ENCODE results near the gene CDKAL1.
A peak's percentile ranks its signal among the peaks of the same experiment; 100 is the strongest.
"Not testable (repeated sequence)": the region's sequence is repeated elsewhere in the genome, so short reads cannot be mapped to it uniquely, and the experiment has no call there.

The CDKAL1 gene

DNA sequence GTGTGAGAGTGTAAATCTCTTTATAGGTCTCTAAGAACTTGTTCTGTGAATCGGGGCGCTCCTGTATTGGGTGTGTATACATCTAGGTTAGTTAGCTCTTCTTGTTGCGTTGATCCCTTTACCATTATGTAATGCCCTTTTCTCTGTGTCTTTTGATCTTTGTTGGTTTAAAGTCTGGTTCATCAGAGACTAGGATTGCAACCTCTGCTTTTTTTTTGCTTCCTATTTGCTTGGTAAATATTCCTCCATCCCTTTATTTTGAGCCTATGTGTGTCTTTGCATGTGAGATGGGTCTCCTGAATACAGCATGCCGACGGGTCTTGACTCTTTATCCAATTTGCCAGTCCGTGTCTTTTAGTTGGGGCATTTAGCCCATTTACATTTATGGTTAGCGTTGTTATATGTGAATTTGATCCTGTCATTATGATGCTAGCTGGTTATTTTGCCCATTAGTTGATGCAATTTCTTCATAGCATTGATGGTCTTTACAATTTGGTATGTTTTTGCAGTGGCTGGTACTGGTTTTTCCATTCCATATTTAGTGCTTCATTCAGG is 60.1 kb downstream of the CDKAL1 start:
- DNase-seq (ENCODE audit: low read depth, low spot score) = not testable (repeated sequence)

DNA sequence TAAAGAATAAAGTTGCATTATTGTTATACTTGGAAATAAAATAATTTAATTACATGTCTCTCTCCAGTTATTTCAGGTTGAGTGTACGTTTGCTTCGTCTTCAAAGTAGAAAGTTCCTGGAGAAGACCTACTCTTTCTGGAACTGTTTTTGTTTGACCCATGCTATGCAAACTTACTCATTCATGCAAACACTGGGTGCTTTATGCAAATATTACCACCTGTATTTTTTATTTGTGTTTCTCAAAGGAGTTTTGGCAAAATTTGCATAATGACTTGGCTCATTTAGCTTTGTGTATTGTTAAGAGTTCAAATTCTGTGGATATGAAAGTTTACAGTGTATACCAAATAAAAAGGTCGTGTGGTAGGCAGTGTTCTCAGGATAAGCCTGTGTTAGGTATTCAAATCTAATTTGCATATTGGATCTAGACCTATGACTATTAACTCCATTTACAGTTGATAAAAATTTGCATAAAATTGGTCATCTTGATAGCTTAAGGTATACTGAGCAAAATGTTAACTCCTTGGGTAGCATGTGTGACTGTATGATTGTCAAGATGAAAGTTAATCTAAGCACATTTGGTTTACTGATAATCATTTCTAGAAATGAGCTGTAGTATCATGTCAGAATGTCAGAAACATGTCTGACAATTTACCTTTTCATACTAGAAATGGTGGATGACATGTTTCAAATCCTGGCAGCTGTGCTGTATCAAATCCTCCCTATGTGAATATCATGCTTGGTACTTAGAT is 65.2 kb downstream of the CDKAL1 start:
- DNase-seq (ENCODE audit: low read depth, low spot score) = no peak

DNA sequence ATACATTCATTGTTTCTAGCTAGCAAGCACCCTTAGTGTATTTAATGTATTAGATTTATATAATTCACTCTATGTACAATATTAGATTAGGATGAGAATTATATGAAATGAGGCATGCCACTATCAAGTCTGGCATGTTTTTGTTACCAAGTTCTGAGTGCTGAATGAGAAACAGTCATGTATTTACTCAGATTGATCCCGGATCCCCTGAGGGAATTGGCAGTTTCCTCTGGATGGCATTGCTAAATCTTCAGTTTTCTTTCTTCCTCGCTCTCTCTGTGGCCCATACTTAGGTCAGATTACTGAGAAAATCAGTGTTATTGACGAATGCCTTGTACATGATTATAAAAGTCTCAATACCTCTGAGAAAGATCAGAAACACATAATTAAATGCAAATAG is 66.6 kb downstream of the CDKAL1 start:
- DNase-seq (ENCODE audit: low read depth, low spot score) = no peak

DNA sequence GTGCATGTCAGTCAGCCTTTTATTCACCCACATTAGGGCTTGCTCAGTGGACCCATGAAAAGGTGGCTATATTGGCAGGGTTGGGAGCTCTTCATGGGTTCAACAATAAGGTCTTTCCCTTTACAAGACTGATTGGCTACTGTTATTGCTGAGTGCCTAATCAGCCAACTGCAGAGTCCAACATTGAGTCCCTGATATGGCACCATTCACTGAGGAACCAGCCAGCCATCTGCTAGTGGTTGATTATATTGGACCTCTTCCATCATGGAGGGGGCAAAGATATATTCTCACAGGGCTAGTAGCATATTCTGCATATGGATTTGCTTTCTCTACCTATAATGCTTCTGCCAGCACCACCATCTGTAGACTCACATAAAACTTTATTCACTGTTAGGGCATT is 69.9 kb downstream of the CDKAL1 start:
- DNase-seq (ENCODE audit: low read depth, low spot score) = no peak

DNA sequence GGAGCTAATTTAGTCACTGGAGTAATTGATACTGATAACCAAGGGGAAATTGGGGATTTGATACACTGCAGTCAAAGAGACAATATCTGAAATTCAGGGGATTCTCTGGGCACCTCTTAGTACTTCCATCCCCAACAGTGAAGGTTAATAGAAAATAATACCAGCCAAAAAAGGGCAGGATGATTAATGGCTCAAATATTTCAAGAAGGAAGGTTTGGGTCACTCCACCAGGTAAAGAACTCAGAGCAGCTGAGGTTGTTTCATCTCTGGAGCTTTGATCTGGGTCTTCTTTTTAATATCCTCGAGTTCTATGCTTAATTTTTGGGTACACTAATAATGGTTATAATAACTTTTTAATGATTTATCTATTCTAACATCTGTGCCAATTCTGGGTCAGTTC is 70.8 kb downstream of the CDKAL1 start:
- no peak for DNase-seq (ENCODE audit: low read depth, low spot score)

DNA sequence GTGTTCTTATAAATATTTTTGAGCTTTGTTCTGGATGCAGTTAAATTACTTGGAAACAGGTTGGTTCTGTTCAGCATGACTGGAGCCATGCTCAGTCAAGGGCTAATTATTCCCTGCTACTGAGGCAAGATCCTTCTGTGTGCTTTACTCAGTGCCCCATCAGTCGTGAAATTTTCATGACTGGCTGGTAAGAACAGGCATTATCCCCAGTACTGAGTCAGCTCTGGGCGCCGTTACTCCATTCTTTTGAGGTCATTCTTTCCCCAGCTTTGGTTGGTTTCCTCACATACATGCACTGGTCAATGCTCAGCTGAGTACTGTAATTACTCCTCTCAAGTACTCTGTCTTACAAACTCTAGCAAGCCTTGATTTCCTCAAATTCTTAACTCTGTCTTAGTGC is 71.3 kb downstream of the CDKAL1 start:
- no peak for DNase-seq (ENCODE audit: low read depth, low spot score)

DNA sequence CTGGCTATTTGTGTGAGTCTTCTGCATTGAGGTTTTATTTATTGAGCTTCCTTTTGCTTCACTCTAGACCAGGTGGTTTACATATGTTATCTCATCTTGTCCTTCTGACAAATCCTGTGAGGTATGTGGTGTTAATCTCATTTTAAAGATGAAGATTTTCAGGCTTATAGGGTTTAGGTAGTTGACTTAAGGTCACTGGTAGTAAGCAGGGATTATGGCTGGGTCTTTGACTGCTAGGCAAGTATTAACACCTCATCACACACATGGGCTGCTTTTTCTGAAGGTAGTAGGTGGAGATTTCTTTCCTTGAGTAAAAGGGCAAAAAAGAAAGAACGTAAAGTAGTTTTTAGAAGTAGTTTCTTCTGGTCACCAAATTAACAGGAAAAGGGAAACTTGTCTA is 72.6 kb downstream of the CDKAL1 start:
- no peak for DNase-seq (ENCODE audit: low read depth, low spot score)

DNA sequence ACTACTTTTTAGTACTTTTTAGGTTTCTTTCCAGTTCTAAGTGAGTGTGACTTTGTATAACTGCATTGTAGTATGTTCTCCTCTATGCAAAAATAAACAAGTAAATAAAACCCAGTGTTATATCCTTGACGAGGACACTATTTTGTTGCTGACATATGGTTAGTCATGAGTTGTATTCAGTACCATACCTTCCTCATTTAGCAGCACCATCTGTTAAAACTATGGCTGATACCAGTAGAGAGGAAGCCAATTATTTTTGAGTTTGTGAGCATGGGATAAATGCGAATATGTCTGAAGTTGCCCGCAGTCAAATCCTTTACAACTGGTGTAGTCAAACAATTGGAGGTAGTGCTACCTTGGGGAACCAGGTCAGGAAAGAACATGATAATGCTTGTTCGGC is 74.1 kb downstream of the CDKAL1 start:
- DNase-seq (ENCODE audit: low read depth, low spot score) = no peak

DNA sequence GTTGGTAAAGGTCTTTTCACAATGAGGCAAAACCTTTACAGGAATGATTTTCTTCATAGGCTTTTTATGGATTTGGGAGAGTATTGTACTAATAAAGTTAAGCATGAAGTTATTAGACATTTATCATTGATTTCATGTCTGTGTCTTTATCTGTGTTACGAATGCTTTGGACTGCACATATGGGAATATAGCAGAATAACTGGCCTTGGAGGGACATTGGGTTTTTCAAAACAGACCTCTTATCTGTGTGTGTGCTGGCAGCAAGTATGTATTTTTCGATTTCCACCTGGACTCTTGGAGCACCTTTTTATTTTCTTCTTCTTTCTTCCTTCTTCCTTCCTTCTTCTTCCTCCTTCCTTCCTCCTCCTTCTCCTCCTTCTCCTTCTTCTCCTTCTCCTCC is 74.6 kb downstream of the CDKAL1 start:
- DNase-seq (ENCODE audit: low read depth, low spot score) = no peak

DNA sequence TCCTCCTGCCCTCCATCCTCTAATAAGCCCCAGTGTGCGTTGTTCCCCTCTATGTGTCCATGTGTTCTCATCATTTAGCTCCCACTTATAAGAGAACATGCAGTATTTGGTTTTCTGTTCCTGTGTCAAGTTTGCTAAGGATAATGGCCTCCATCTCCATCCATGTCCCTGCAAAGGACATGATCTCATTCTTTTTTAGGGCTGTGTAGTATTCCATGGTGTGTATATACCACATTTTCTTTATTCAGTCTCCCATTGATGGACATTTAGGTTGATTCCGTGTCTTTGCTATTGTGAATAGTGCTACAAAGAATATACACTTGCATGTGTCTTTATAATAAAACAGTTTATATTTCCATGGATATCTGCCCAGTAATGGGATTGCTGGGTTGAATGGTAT is 75.7 kb downstream of the CDKAL1 start:
- DNase-seq (ENCODE audit: low read depth, low spot score) = not testable (repeated sequence)

DNA sequence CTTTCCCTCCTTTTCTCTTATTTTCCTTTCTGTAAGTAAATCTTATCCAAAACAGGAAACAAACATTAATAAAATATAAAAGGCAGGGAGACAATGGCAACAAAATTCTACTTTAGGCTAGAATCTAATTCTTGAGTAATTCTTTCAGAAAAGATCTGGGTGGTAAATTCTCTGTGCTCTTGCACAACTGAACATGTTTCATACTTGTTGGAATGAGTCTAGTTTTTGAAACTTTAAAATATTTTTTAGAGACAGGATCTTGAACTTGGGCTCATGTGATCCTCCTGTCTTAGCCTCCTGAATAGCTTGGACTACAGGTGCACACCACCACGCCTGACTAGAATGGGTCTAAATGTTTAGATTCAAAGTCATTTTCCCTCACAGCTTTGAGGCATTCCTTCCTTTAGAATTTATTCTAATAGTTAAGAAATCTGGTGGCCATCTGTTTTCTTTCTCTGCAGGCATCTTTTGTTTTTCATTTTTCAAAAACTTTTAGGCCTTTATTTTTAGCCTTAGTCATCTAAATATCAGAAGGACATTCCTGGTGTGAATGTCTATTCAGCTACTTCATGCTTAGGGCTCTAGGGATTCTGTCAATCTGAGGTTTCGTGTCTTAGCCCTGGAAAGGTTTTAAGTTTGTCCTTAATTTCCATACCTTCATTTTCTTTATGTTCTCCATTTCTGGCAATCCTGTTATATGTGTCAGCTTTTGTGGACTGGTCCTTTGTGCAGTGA is 76.5 kb downstream of the CDKAL1 start:
- no peak for DNase-seq (ENCODE audit: low read depth, low spot score)

DNA sequence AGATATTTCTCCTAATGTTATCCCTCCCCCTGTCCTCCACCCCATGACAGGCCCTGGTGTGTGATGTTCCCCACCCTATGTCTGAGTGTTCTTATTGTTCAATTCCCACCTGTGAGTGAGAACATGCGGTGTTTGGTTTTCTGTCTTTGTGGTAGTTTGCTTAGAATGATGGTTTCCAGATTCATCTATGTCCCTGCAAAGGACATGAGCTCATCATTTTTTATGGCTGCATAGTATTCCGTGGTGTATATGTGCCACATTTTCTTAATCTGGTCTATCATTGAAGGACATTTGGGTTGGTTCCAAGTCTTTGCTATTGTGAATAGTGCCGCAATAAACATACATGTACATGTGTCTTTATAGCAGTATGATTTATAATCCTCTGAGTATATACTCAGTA is 83.3 kb downstream of the CDKAL1 start:
- DNase-seq (ENCODE audit: low read depth, low spot score) = not testable (repeated sequence)

DNA sequence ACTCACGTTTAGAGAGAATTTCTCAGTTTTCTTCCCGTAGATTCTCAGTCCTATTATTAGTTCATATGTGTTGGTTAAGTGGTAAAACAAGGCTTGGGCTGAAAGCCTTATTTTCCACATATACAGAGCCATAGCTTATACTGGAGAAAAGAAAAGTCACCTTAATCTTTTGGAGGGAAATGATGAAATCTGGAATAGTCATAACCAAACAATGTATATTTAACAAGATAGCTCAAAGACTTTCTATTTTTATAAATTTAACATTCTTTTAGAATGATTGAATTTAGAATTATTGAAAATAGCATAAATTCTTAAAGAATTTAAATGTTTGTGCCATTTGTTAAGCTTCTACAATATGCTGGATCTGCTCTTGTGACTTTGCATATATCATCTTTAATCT is 85.8 kb downstream of the CDKAL1 start:
- DNase-seq (ENCODE audit: low read depth, low spot score) = no peak

DNA sequence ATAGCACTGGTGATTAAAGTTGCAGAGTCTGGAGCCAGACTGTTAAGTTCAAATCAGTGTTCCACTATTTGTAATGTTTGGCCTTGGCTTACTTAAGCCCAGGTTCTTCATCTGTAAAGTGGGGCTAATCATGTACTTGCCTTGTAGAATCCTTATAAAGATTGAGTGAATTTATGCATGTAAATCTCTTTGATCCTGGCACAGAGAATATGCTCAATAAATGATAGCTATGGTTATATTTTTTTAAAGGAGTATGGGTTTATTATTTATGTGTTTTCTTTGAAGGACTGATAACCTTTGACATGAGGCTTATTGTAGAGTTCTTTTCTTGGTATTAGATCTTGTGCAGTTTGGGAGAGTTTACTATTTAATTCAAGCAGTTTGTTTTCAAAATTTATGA is 89.5 kb downstream of the CDKAL1 start:
- DNase-seq (ENCODE audit: low read depth, low spot score) = no peak

DNA sequence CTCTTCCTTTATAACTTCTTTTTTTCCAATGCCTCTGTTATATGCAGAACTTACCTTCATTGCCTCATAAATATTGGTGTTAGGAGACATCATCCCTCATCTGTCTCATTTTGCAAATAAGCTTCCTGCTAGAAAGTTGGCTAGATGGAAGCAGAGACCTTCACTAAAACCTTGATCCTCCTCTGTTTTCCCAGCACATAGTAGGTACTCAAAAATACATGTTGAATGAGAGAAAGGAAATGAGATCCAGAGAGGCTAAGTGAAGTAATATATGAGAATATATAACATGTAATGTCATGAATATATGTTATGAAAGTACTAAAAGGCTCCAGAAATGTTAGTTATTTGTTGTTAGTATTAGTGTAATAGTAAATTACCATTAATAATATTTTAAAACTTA is 91.9 kb downstream of the CDKAL1 start:
- DNase-seq (ENCODE audit: low read depth, low spot score) = no peak

DNA sequence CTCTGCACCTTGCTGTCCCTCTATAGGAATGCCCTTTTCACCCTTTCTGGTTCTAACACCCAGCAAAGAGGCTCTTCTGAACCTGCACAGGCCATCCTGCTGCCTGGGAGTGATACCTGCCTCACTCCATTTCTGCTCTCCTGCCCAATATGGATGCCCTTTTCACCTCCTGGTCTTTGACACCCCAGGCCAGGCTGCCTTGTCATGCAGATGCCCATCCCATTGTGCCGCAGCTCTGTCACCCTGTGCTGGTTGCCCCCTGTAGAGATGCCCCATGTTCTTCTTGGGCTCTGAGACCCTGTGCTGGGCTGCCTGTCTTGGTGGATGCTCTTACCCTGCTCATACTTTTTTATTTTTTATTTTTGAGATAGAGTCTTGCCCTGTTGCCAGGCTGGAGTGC is 95.3 kb downstream of the CDKAL1 start:
- DNase-seq (ENCODE audit: low read depth, low spot score) = no peak

DNA sequence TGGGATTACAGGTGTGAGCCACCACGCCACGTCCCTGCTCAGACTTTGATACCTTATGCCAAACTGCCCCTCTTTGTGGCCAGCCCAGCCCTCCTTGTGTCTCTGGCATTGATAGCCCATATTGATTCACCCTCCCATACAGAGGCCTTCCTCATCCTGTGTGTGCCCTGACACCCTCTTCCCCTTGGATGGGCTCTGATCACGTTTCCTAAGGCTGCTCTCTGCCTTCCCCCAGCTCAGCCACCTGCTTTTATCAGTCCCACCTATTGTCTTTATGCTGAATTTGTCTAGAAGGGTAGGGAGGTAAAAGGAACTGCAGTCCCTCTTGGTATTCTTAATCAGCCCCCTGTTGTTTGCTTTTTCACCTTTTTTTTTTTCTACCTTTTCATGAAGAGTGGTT is 95.9 kb downstream of the CDKAL1 start:
- peak; percentile 25 for DNase-seq (ENCODE audit: low read depth, low spot score)

DNA sequence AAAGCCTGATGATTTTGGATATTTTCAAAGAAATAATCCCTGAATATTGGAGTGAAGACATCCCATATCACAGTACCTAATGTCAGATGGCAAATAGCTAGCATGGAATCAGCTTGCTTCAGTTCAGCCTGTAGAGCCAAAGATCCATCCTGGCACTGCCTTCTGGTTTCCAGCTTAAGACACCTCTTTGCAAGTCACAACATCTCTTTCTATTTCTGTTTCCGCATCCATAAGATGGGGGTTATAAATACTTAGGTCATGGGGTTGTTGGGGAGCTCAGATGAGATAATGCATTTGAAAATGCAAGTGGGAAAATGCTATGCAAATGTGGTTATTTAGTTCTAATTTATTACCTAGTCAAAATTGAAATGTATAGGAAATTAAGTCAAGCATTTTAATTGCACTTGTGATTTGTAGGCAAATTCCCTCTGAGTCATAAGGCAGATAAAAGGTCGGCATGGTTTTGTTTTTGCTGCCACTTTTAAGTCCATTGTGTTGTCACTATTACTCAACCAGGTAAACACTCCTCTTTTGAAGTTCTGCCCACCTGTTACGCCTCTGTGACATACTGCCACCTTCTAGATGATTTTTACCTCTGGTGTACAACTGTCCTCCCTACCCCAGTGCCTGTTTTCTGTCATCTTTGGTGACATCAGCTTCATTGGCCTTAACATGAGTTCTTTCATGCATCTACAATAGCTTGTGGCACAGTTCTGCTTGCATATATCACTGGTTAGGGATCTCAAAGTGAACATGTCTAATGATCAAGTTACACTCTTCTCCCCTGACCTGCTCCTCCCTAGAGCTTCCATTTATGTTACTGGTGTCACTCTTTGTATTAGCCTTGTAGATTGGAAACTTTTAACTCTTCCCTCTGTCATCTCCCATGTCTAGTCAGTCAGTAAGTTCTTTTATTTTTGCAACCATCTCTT is 96.6 kb downstream of the CDKAL1 start:
- no peak for DNase-seq (ENCODE audit: low read depth, low spot score)

DNA sequence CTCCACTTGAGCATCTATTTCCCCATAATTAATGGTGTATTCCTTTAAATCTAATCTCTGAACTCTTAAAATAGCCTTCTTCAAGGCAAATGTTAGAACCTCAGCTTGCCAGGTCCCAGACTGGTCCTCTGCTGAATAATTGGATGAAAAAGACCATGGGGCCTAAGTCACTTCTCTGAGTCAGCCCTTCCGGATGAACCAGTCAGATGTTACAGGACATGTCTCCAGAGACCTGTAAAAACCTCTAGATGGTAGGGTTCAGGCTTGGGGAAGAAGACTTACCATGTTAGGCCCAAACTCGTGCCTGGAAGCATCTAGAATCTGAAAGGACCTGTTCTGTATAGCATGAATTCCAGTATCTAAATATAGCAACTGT is 97.3 kb downstream of the CDKAL1 start:
- no peak for DNase-seq (ENCODE audit: low read depth, low spot score)

DNA sequence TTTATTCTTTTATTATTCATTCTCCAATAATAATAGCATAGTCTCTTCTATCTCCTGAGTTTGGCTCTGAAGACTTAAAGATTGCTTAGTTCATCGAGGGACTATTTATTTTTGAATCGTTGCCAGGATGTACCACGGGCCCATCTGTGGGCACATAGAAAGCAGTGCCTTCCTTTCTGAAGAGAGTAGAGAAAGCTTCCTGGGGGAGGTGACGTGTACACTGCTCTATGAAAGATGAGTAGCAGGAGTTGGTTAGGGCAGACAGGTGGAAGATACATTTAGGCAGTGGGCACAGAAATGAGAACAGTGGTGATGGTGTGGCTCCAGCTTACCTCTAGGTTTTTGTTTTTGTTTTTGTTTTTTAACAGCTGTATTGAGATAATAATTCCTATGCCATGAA is 98.4 kb downstream of the CDKAL1 start:
- no peak for DNase-seq (ENCODE audit: low read depth, low spot score)

DNA sequence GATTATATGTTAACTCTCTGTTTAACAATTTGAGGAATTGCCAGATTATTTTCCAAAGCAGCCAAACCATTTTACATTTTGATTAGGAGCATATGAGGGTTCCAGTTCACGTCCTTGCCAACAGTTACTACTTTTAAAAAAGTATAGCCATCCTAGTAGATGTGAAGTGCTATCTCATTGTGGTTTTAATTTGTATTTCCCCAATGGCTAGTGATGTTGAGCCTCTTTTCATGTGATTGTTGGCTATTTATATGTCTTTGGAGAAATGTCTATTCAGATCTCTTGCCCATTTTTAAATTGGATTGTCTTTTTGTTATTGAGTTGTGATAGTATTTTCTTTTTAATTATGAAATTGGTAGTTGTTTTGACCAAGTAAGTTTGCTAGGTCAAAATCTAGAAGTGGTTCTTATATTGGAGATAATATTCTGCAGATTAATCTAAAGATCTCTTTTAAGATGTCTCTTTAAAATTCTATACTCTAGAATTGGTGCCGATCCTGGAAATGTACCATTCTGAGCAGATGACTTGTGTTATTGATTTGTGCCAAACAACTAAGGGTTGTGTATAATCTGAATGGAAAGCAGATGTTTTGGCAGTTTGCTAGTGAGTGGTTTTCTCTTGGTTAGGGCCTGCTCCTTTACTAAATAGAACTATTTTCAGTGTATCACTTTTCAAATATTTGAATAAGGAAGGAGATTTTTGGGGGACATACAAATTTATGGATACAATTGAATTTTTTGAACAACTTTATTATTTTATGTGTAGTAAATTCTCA is 99.5 kb downstream of the CDKAL1 start:
- DNase-seq (ENCODE audit: low read depth, low spot score) = no peak
